OCI-LY3 (cell line): Measurements from ENCODE around the gene PLCB4.

Source experiments
- H2AFZ ChIP-seq: fragments of 200-600, 300-600 bp; shearing (Covaris generic); 2 replicates; pipeline ENCODE4 v1.6.0; 2014; ENCODE audit warnings: antibody characterized with exemption, low read depth, low read length
- H3K27ac ChIP-seq: fragments of 200-600, 300-600 bp; sonication (generic); 2 replicates; pipeline ENCODE4 v1.5.1; 2014; ENCODE audit warnings: mild to moderate bottlenecking, low read length, moderate library complexity, mixed read lengths
- H3K27me3 ChIP-seq: fragments of 200-600, 300-600 bp; sonication (generic); 2 replicates; pipeline ENCODE4 v1.6.1; 2014; ENCODE audit warnings: low read depth, low read length, mixed read lengths
- H3K36me3 ChIP-seq: fragments of 200-600, 300-600 bp; sonication (generic); replicated peaks from 2 replicates; pipeline ENCODE3; 2014; ENCODE audit warnings: low read depth, low read length, mixed read lengths
- H3K4me1 ChIP-seq: fragments of 300-600, 200-600 bp; sonication (generic); 2 replicates; pipeline ENCODE4 v1.6.1; 2014; ENCODE audit warnings: low read length, mixed read lengths
- H3K4me2 ChIP-seq: fragments of 200-600, 300-600 bp; sonication (generic); 2 replicates; pipeline ENCODE4 v1.6.1; 2014; ENCODE audit warnings: low read length, mixed read lengths
- H3K4me3 ChIP-seq: fragments of 300-600, 200-600 bp; sonication (generic); 2 replicates; pipeline ENCODE4 v1.5.1; 2014; ENCODE audit warnings: antibody characterized with exemption, mild to moderate bottlenecking, low read length, moderate library complexity
- H3K79me2 ChIP-seq: fragments of 300-600, 200-600 bp; shearing (Covaris generic); 2 replicates; pipeline ENCODE4 v1.6.1; 2014; ENCODE audit warnings: mild to moderate bottlenecking, low read length, mixed read lengths
- H3K9ac ChIP-seq: fragments of 300-600, 200-600 bp; shearing (Covaris generic); 2 replicates; pipeline ENCODE4 v1.6.0; 2014; ENCODE audit warnings: mild to moderate bottlenecking, low read length, moderate library complexity
- H3K9me3 ChIP-seq: fragments of 200-600, 300-600 bp; shearing (Covaris generic); 2 replicates; pipeline ENCODE4 v1.6.1; 2014; ENCODE audit warnings: low read length, mixed read lengths; ENCODE audit not compliant: insufficient read depth
- H4K20me1 ChIP-seq: fragments of 200-600, 300-600 bp; sonication (generic); 2 replicates; pipeline ENCODE4 v1.6.1; 2016; ENCODE audit warnings: low read length, mixed read lengths; ENCODE audit not compliant: insufficient read depth
- EZH2phosphoT487 ChIP-seq: fragments of 200-600 bp; shearing (Covaris generic); IDR thresholded peaks from 2 replicates; pipeline ENCODE4 v1.6.1; 2018; ENCODE audit warnings: antibody characterized with exemption, mixed run types, low read depth
- TF ChIP-seq, protein P1 (sequence below): fragments of 200-600, 300-600 bp; sonication (generic); IDR thresholded peaks from 2 replicates; pipeline ENCODE4 v1.5.1; 2014; ENCODE audit warnings: antibody characterized with exemption, low read length, low read depth

PLCB4 gene

DNA sequence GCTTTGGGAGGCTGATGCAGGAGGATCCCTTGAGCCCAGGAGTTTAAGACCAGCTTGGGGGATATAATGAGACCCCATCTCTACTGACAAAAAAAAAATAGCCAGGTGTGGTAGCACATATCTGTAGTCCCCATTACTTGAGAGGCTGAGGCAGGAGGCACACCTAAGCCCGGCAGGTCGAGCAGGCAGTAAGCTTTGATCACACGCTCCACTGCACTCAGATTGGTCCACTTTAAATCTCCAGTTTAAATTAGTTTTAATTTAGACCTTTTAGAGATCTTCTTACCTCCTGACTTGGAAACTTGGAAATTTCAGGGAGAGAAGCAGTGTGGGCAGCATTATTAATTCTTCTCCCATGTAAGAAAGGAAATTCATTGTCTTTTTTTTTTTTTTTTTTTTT, 16.8 kb upstream of the PLCB4 start:
- Histone ChIP-seq H3K79me2 (no peaks in the 10 kb centered on the region), H2AFZ (no peak overlapping the region), H3K27ac (no peak overlapping the region), H3K4me1 (no peaks in the 10 kb centered on the region), H3K9ac (no peak overlapping the region), H3K27me3 (peaks cover 5% of the 10 kb centered on the region; the same call in 1 of the 2 replicates), H4K20me1 (no peaks in the 10 kb centered on the region), H3K4me2 (no peak overlapping the region), H3K4me3 (no peak overlapping the region), H3K9me3 (no peaks in the 10 kb centered on the region; the same call in 1 of the 2 replicates), H3K36me3 (no peaks in the 10 kb centered on the region)
- TF ChIP-seq, protein P1, sequence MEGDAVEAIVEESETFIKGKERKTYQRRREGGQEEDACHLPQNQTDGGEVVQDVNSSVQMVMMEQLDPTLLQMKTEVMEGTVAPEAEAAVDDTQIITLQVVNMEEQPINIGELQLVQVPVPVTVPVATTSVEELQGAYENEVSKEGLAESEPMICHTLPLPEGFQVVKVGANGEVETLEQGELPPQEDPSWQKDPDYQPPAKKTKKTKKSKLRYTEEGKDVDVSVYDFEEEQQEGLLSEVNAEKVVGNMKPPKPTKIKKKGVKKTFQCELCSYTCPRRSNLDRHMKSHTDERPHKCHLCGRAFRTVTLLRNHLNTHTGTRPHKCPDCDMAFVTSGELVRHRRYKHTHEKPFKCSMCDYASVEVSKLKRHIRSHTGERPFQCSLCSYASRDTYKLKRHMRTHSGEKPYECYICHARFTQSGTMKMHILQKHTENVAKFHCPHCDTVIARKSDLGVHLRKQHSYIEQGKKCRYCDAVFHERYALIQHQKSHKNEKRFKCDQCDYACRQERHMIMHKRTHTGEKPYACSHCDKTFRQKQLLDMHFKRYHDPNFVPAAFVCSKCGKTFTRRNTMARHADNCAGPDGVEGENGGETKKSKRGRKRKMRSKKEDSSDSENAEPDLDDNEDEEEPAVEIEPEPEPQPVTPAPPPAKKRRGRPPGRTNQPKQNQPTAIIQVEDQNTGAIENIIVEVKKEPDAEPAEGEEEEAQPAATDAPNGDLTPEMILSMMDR, result no peak
- TF ChIP-seq EZH2phosphoT487, result no peak

GRCh38 chr20:9053108-9053507, 15.8 kb upstream of the PLCB4 start:
- no peak overlapping the region for H3K9ac ChIP-seq
- no peaks in the 10 kb centered on the region for H4K20me1 ChIP-seq
- no peak overlapping the region for H2AFZ ChIP-seq
- peaks cover 5% of the 10 kb centered on the region; the same call in 1 of the 2 replicates for H3K27me3 ChIP-seq
- no peaks in the 10 kb centered on the region for H3K79me2 ChIP-seq
- no peak overlapping the region for H3K27ac ChIP-seq
- no peak overlapping the region for H3K4me3 ChIP-seq
- H3K9me3 ChIP-seq, result no peaks in the 10 kb centered on the region
- H3K4me2 ChIP-seq, result no peak overlapping the region
- H3K36me3 ChIP-seq, result no peaks in the 10 kb centered on the region
- no peaks in the 10 kb centered on the region for H3K4me1 ChIP-seq
- no peak for TF ChIP-seq EZH2phosphoT487

GRCh38 chr20:9054176-9054575, 14.7 kb upstream of the PLCB4 start:
- no peaks in the 10 kb centered on the region for H3K36me3 ChIP-seq
- H3K9ac ChIP-seq, result no peak overlapping the region
- no peak overlapping the region for H2AFZ ChIP-seq
- TF ChIP-seq, protein P1, result no peak
- TF ChIP-seq EZH2phosphoT487, result no peak
- H3K79me2 ChIP-seq, result no peaks in the 10 kb centered on the region
- no peak overlapping the region for H3K4me2 ChIP-seq
- H4K20me1 ChIP-seq, result no peaks in the 10 kb centered on the region
- no peaks in the 10 kb centered on the region for H3K9me3 ChIP-seq
- no peak overlapping the region for H3K4me3 ChIP-seq
- peaks cover 5% of the 10 kb centered on the region; the same call in 1 of the 2 replicates for H3K27me3 ChIP-seq
- no peak overlapping the region for H3K27ac ChIP-seq
- no peaks in the 10 kb centered on the region for H3K4me1 ChIP-seq

GRCh38 chr20:9059931-9060330, 9.0 kb upstream of the PLCB4 start:
- no peak overlapping the region for H2AFZ ChIP-seq

More at GRCh38 chr20:9059931-9060330, 9.0 kb upstream of the PLCB4 start:
- Histone ChIP-seq H3K9ac (no peak overlapping the region), H3K4me3 (no peak overlapping the region), H3K9me3 (no peaks in the 10 kb centered on the region), H3K27me3 (peaks cover 5% of the 10 kb centered on the region; the same call in 1 of the 2 replicates), H3K27ac (no peak overlapping the region), H3K4me1 (no peaks in the 10 kb centered on the region), H3K36me3 (no peaks in the 10 kb centered on the region), H4K20me1 (no peaks in the 10 kb centered on the region), H3K79me2 (no peaks in the 10 kb centered on the region), H3K4me2 (no peak overlapping the region)
- no peak for TF ChIP-seq EZH2phosphoT487
- TF ChIP-seq, protein P1, result no peak
